SU-DHL-6 (cell line): Measurements from ENCODE around the gene APCDD1.

Experiments used
- H2AFZ ChIP-seq: fragments of 200-600 bp; sonication (generic); 2 replicates; pipeline ENCODE4 v1.6.1; 2014; ENCODE audit warnings: low read depth, mild to moderate bottlenecking, moderate library complexity, mixed read lengths, antibody characterized with exemption, low read length; ENCODE audit not compliant: severe bottlenecking
- H3F3A ChIP-seq: fragments of 200-600 bp; shearing (Covaris generic); 2 replicates; pipeline ENCODE4 v1.6.0; 2016; ENCODE audit warnings: antibody characterized with exemption, mild to moderate bottlenecking; ENCODE audit not compliant: insufficient read depth
- H3K27ac ChIP-seq: fragments of 200-600 bp; sonication (generic); 2 replicates; pipeline ENCODE4 v1.5.1; 2016; ENCODE audit warnings: low read depth, mild to moderate bottlenecking, low read length, moderate library complexity, mixed read lengths
- H3K27me3 ChIP-seq: fragments of 200-600 bp; sonication (generic), shearing (Covaris generic); 2 replicates; pipeline ENCODE4 v1.6.0; 2014; ENCODE audit warnings: mild to moderate bottlenecking, low read length
- H3K36me3 ChIP-seq: fragments of 200-600 bp; sonication (generic); 2 replicates; pipeline ENCODE4 v1.6.1; 2014; ENCODE audit warnings: mild to moderate bottlenecking, low read length, mixed read lengths
- H3K4me2 ChIP-seq: fragments of 300-600, 200-600 bp; shearing (Covaris generic), sonication (generic); 2 replicates; pipeline ENCODE4 v1.6.0; 2014; ENCODE audit warnings: low read length, low read depth, mild to moderate bottlenecking; ENCODE audit not compliant: poor library complexity, severe bottlenecking
- H3K4me3 ChIP-seq: fragments of 200-600 bp; sonication (generic); 2 replicates; pipeline ENCODE4 v1.5.1; 2014; ENCODE audit warnings: antibody characterized with exemption, low read length, mild to moderate bottlenecking, mixed read lengths; ENCODE audit not compliant: insufficient read depth, poor library complexity, severe bottlenecking
- H3K79me2 ChIP-seq: fragments of 200-600 bp; sonication (generic); 2 replicates; pipeline ENCODE4 v1.6.1; 2014; ENCODE audit warnings: mild to moderate bottlenecking, low read length, moderate library complexity; ENCODE audit not compliant: insufficient read depth
- H3K9ac ChIP-seq: fragments of 200-600 bp; sonication (generic); 2 replicates; pipeline ENCODE4 v1.7.0; 2014; ENCODE audit warnings: mild to moderate bottlenecking, low read length
- H3K9me2 ChIP-seq: fragments of 200-600 bp; sonication (generic); replicated peaks from 2 replicates; pipeline ENCODE4 v1.6.1; 2014; ENCODE audit warnings: low read length; ENCODE audit not compliant: insufficient read depth
- H3K9me3 ChIP-seq: fragments of 200-600 bp; sonication (generic); 2 replicates; pipeline ENCODE4 v1.6.1; 2014; ENCODE audit warnings: low read length, mixed read lengths; ENCODE audit not compliant: insufficient read depth
- H4K20me1 ChIP-seq: fragments of 200-600 bp; sonication (generic); 2 replicates; pipeline ENCODE4 v1.6.1; 2014; ENCODE audit warnings: low read depth, mild to moderate bottlenecking, antibody characterized with exemption, low read length, moderate library complexity, mixed read lengths
- CTCF ChIP-seq: fragments of 200-600 bp; sonication (generic); IDR thresholded peaks from one replicate; pipeline ENCODE4 v1.5.1; 2017; ENCODE audit warnings: antibody characterized with exemption, mild to moderate bottlenecking, low read length, moderate library complexity; ENCODE audit not compliant: insufficient read depth, poor library complexity, severe bottlenecking
- EZH2phosphoT487 ChIP-seq: fragments of 200-600 bp; sonication (generic), shearing (Covaris generic); conservative IDR thresholded peaks from 2 replicates; pipeline ENCODE4 v1.6.1; 2018; ENCODE audit warnings: mild to moderate bottlenecking, antibody characterized with exemption, low read length, moderate library complexity, mixed read lengths

Gene APCDD1

DNA sequence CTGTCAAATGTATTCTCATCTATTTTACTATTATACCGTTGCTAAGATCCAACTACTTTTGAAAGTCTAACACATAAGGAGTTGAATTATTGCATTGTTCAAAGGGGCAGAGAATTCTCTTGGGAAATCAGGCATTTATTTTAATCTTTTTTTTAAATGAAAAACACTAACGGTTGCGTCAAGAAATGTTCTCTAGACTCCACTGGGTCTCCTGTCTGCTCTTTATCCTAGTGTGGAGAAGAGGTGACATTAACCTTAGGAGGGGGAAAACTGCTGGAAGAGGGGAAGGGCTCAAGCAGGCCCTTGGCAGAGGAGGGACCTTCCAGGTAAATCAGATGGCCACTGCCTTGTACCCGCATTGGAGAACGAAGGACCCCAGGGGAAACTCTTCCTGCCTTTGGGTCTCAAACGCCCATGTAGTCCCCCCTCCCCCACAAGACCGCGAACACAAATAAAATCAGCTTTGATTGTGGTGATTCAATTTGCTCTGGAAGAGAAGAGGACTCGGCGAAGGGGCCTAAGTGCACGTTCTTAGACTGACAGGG is 1.1 kb upstream of the APCDD1 start:
- no peaks in the 10 kb centered on the region for H3K9me3 ChIP-seq
- no peak overlapping the region for H3K4me3 ChIP-seq
- no peak overlapping the region for H3K27ac ChIP-seq
- no peaks in the 10 kb centered on the region for H3K27me3 ChIP-seq
- no peak overlapping the region for H3K9ac ChIP-seq
- no peaks in the 10 kb centered on the region for H3K9me2 ChIP-seq
- H3K36me3 ChIP-seq = no peaks in the 10 kb centered on the region
- H4K20me1 ChIP-seq = no peaks in the 10 kb centered on the region
- no peaks in the 10 kb centered on the region for H3F3A ChIP-seq
- no peaks in the 10 kb centered on the region for H3K79me2 ChIP-seq
- no peak overlapping the region for H3K4me2 ChIP-seq
- TF ChIP-seq CTCF (no peak), EZH2phosphoT487 (no peak)
- no peak overlapping the region for H2AFZ ChIP-seq

DNA sequence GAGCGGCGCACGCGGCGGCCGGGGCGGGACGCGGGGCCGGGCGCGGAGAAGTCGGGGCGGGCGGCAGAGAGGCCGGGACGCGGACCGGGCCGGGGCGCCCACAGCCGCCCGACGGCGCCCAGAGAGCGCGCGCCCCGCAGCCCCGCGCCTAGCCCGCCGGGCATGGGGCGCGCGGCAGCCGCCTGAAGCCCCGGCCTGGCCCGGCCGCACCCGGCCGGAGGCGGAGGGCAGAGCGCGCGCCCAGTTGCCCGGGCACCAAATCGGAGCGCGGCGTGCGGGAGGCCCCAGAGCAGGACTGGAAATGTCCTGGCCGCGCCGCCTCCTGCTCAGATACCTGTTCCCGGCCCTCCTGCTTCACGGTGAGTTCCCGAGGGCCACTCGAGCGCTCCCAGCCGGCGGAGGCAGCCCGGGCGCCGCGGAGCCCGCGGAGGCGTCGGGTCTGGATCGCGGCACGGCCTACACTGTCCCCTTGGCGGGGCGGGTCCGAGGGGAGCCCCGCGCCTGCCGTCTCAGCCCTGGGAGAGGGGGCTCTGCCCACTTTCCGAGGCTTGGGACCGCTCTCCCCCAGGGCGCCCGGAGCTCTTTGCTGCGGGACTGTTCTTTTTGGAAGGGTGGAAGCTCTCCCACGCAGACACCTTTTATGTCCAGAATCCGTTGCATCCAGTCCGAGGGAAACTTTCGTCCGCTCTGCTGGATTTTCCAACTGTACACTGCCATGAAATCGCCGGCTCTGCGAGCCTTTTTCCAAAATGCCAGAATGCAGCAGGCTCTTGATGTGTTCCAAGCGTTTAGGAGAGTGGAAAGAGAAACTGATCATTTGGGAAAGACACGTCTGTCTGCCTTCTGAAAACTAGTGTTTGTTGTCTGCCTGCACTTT is 484 bp downstream of the APCDD1 start:
- H3K79me2 ChIP-seq = no peaks in the 10 kb centered on the region
- no peaks in the 10 kb centered on the region for H3K27me3 ChIP-seq
- H2AFZ ChIP-seq = no peak overlapping the region
- no peaks in the 10 kb centered on the region for H3K36me3 ChIP-seq
- TF ChIP-seq EZH2phosphoT487 (no peak), CTCF (no peak)
- H3K9me2 ChIP-seq = no peaks in the 10 kb centered on the region
- H3K27ac ChIP-seq = no peak overlapping the region
- H3K9ac ChIP-seq = no peak overlapping the region
- H3K4me3 ChIP-seq = no peak overlapping the region
- H4K20me1 ChIP-seq = no peaks in the 10 kb centered on the region
- H3K4me2 ChIP-seq = no peak overlapping the region
- H3F3A ChIP-seq = no peaks in the 10 kb centered on the region
- H3K9me3 ChIP-seq = no peaks in the 10 kb centered on the region

- Histone ChIP-seq H3K27ac (no peak overlapping the region), H3K4me3 (no peak overlapping the region), H3K9ac (no peak overlapping the region)
Measured at GRCh38 chr18:10455726-10456453, 1.5 kb downstream of the APCDD1 start.

More at GRCh38 chr18:10455726-10456453, 1.5 kb downstream of the APCDD1 start:
- no peak overlapping the region for H2AFZ ChIP-seq
- TF ChIP-seq CTCF (no peak), EZH2phosphoT487 (no peak)
- no peaks in the 10 kb centered on the region for H3F3A ChIP-seq
- H3K4me2 ChIP-seq = no peak overlapping the region
- H3K36me3 ChIP-seq = no peaks in the 10 kb centered on the region
- H3K9me3 ChIP-seq = no peaks in the 10 kb centered on the region
- H3K79me2 ChIP-seq = no peaks in the 10 kb centered on the region
- H3K9me2 ChIP-seq = no peaks in the 10 kb centered on the region
- no peaks in the 10 kb centered on the region for H4K20me1 ChIP-seq
- H3K27me3 ChIP-seq = no peaks in the 10 kb centered on the region
